Measurements from ENCODE around the gene TCN2. TPM values are rescaled to one million over a fixed set of nuclear protein-coding genes. Genes with fewer than 3 reads are reported as not detected.

Gene TCN2
- total and polyA plus RNA-seq, 10 of the 15 experiments (the other 5 are each of a cell fraction or from before 2014, with no cell fraction given) = 5.4 to 21.8 (median 11.0) TPM

DNA sequence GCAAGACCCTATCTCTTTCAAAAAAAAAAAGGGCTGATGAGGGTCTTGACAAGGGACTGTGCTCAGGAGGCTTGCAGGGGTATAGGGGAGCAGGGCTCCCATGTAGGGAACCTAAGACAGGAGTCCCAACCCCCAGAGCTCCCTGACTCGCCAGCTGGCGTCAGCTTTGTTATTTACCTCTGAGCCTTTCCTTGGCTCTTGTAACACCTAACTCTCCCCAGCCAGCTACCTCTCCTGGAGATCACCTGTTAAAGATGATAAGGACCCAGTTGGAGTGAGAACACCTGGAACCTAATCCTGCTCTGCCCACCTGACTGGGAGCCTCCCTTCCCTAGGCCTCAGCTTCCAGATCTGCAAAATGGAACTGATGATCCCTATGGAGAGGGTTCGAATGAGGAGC lies 41.9 kb downstream of the TCN2 start:
- DNase-seq (ENCODE audit: low read depth, low spot score) (no peak), ATAC-seq (no peak), FAIRE-seq (no peak)
- Histone ChIP-seq H3K27me3 (replicated peaks in 1 of 2; ENCODE audit: control insufficient read depth in 2 of 2, insufficient read depth in 2 of 2, low read length in 1 of 2) (no peaks in the 10 kb centered on the region), H3K36me3 (ENCODE audit: control insufficient read depth in 2 of 2, insufficient read depth in 2 of 2, low read length in 1 of 2) (no peaks in the 10 kb centered on the region; a peak in 2 of 4 replicates), H4K20me1 (ENCODE audit: control insufficient read depth, insufficient read depth) (no peaks in the 10 kb centered on the region), H3K9me3 (replicated peaks; ENCODE audit: control insufficient read depth, insufficient read depth, low read length) (no peaks in the 10 kb centered on the region), H3K4me1 (ENCODE audit: control insufficient read depth, insufficient read depth, low read length) (peaks cover 8% of the 10 kb centered on the region), H3K4me2 (ENCODE audit: control insufficient read depth, insufficient read depth) (no peak overlapping the region), H3K27ac (ENCODE audit: control insufficient read depth, insufficient read depth) (peak overlapping the region; percentile 28; the same call in 1 of the 2 replicates), H3K9ac (ENCODE audit: control insufficient read depth, insufficient read depth, low read length) (no peak overlapping the region), H2AFZ (ENCODE audit: control insufficient read depth, low read depth, low read length) (peak overlapping the region; percentile 65), H3K79me2 (ENCODE audit: control insufficient read depth, insufficient read depth, low read length) (no peaks in the 10 kb centered on the region), H3K4me3 (no peak overlapping the region)
- no TSS peak for BruUV-seq (replicated peaks)
- in situ Hi-C loops (cut with MboI) = loop anchor here (25.0 kb wide), 1 partner anchor 263 kb away; no protein-coding TSS in a partner anchor
- WGBS (ENCODE audit: insufficient coverage, insufficient replicate concordance, low lambda C conversion rate, missing lambda C conversion rate) = 90% methylated on average over 3 of the region's 3 CpGs
- ChIA-PET CTCF (interaction anchor here (0.7 to 2.3 kb wide), 5 partner anchors 12 to 107 kb away, joined by 3 to 15 read pairs (median 3); partner anchors contain the start of genes DUSP18 and SLC35E4), SMC1A (ENCODE audit: uncharacterized antibody, unreplicated experiment) (interaction anchor here (0.7 to 1.9 kb wide), 4 partner anchors 14 to 106 kb away, joined by 3 to 8 read pairs (median 4); partner anchors contain the start of genes SLC35E4 and TCN2), POLR2A (interaction anchor here (0.6 to 0.7 kb wide), 2 partner anchors 95 to 307 kb away, joined by 3 read pairs; no protein-coding TSS in a partner anchor), RAD21 (ENCODE audit: unreplicated experiment) (interaction anchor here (1.0 to 2.3 kb wide), 2 partner anchors 10 to 14 kb away, joined by 5 to 12 read pairs; partner anchors contain the start of gene SLC35E4)
- intact Hi-C loops (cut with micrococcal nuclease; ENCODE audit: unreplicated experiment) = no loop called here
- TF ChIP-seq BCL11A (IDR thresholded peaks at IDR 0.05; ENCODE audit: low read depth, low read length) (no peak), CBFB (IDR thresholded peaks at IDR 0.05; ENCODE audit: low read depth) (no peak), KDM1A (IDR thresholded peaks at IDR 0.05; ENCODE audit: borderline replicate concordance) (no peak), KLF5 (IDR thresholded peaks at IDR 0.05; ENCODE audit: partially characterized antibody) (no peak), FOS (IDR thresholded peaks at IDR 0.05; ENCODE audit: borderline replicate concordance, extremely low read depth, insufficient read length) (no peak), ZSCAN29 (IDR thresholded peaks at IDR 0.05) (no peak), BHLHE40 (IDR thresholded peaks at IDR 0.05; ENCODE audit: borderline replicate concordance in 1 of 2, low read depth in 2 of 2, low read length in 1 of 2) (no peak), SIX5 (IDR thresholded peaks at IDR 0.05; ENCODE audit: low read depth, low read length, severe bottlenecking) (no peak), POLR2AphosphoS5 (IDR thresholded peaks at IDR 0.05; ENCODE audit: low read length) (no peak), ZNF217 (IDR thresholded peaks at IDR 0.05) (no peak), MYB (IDR thresholded peaks at IDR 0.05; ENCODE audit: borderline replicate concordance, low read depth, low read length) (no peak), MTA3 (IDR thresholded peaks at IDR 0.05; ENCODE audit: borderline replicate concordance, low read length) (no peak)
- TF ChIP-seq, protein P1, sequence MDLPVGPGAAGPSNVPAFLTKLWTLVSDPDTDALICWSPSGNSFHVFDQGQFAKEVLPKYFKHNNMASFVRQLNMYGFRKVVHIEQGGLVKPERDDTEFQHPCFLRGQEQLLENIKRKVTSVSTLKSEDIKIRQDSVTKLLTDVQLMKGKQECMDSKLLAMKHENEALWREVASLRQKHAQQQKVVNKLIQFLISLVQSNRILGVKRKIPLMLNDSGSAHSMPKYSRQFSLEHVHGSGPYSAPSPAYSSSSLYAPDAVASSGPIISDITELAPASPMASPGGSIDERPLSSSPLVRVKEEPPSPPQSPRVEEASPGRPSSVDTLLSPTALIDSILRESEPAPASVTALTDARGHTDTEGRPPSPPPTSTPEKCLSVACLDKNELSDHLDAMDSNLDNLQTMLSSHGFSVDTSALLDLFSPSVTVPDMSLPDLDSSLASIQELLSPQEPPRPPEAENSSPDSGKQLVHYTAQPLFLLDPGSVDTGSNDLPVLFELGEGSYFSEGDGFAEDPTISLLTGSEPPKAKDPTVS (IDR thresholded peaks at IDR 0.05; ENCODE audit: low read depth, low read length) = no peak
- TF ChIP-seq, protein P2, sequence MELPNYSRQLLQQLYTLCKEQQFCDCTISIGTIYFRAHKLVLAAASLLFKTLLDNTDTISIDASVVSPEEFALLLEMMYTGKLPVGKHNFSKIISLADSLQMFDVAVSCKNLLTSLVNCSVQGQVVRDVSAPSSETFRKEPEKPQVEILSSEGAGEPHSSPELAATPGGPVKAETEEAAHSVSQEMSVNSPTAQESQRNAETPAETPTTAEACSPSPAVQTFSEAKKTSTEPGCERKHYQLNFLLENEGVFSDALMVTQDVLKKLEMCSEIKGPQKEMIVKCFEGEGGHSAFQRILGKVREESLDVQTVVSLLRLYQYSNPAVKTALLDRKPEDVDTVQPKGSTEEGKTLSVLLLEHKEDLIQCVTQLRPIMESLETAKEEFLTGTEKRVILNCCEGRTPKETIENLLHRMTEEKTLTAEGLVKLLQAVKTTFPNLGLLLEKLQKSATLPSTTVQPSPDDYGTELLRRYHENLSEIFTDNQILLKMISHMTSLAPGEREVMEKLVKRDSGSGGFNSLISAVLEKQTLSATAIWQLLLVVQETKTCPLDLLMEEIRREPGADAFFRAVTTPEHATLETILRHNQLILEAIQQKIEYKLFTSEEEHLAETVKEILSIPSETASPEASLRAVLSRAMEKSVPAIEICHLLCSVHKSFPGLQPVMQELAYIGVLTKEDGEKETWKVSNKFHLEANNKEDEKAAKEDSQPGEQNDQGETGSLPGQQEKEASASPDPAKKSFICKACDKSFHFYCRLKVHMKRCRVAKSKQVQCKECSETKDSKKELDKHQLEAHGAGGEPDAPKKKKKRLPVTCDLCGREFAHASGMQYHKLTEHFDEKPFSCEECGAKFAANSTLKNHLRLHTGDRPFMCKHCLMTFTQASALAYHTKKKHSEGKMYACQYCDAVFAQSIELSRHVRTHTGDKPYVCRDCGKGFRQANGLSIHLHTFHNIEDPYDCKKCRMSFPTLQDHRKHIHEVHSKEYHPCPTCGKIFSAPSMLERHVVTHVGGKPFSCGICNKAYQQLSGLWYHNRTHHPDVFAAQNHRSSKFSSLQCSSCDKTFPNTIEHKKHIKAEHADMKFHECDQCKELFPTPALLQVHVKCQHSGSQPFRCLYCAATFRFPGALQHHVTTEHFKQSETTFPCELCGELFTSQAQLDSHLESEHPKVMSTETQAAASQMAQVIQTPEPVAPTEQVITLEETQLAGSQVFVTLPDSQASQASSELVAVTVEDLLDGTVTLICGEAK (IDR thresholded peaks at IDR 0.05; ENCODE audit: borderline replicate concordance) = no peak
- TF ChIP-seq, protein P3, sequence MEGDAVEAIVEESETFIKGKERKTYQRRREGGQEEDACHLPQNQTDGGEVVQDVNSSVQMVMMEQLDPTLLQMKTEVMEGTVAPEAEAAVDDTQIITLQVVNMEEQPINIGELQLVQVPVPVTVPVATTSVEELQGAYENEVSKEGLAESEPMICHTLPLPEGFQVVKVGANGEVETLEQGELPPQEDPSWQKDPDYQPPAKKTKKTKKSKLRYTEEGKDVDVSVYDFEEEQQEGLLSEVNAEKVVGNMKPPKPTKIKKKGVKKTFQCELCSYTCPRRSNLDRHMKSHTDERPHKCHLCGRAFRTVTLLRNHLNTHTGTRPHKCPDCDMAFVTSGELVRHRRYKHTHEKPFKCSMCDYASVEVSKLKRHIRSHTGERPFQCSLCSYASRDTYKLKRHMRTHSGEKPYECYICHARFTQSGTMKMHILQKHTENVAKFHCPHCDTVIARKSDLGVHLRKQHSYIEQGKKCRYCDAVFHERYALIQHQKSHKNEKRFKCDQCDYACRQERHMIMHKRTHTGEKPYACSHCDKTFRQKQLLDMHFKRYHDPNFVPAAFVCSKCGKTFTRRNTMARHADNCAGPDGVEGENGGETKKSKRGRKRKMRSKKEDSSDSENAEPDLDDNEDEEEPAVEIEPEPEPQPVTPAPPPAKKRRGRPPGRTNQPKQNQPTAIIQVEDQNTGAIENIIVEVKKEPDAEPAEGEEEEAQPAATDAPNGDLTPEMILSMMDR (IDR thresholded peaks at IDR 0.05 in 2 of 3, conservative IDR thresholded peaks at IDR 0.05 in 1 of 3; ENCODE audit: control insufficient read depth in 2 of 3, extremely low read depth in 1 of 3, insufficient read depth in 1 of 3, low read depth in 3 of 3, low read length in 3 of 3) = no peak
- TF ChIP-seq, protein P4, sequence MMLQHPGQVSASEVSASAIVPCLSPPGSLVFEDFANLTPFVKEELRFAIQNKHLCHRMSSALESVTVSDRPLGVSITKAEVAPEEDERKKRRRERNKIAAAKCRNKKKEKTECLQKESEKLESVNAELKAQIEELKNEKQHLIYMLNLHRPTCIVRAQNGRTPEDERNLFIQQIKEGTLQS (IDR thresholded peaks at IDR 0.05; ENCODE audit: borderline replicate concordance, extremely low read depth, low read depth, low read length) = no peak

Measured in GM12878 (cell line).